HEK293 (cell line): ENCODE data around the gene EME1.

Experiments
- BCL6B ChIP-seq: fragments of 450-650 bp; formaldehyde crosslinking; IDR thresholded peaks from 2 replicates; pipeline ENCODE4 v1.5.1; 2017; ENCODE audit warnings: missing biosample characterization, missing genetic modification characterization
- GFI1B ChIP-seq: fragments of 450-650 bp; formaldehyde crosslinking; IDR thresholded peaks from 2 replicates; pipeline ENCODE4 v1.5.1; 2016; ENCODE audit warnings: missing biosample characterization, missing genetic modification characterization
- GLIS1 ChIP-seq: fragments of 450-650 bp; formaldehyde crosslinking; IDR thresholded peaks from 2 replicates; pipeline ENCODE4 v1.5.1; 2016; ENCODE audit warnings: missing biosample characterization, missing genetic modification characterization
- HOXD13 ChIP-seq: sonication (generic); formaldehyde crosslinking; IDR thresholded peaks from 2 replicates; pipeline ENCODE4 v1.8.0; 2022; ENCODE audit warnings: missing genetic modification reagents, borderline replicate concordance
- RBAK ChIP-seq: fragments of 450-650 bp; formaldehyde crosslinking; IDR thresholded peaks from 2 replicates; pipeline ENCODE4 v1.5.1; 2016; ENCODE audit warnings: missing biosample characterization, missing genetic modification characterization
- REPIN1 ChIP-seq: fragments of 450-650 bp; formaldehyde crosslinking; IDR thresholded peaks from 2 replicates; pipeline ENCODE4 v1.5.1; 2017; ENCODE audit warnings: missing biosample characterization, missing genetic modification characterization, low read depth
- SALL2 ChIP-seq: fragments of 450-650 bp; formaldehyde crosslinking; IDR thresholded peaks from 2 replicates; pipeline ENCODE4 v1.5.0; 2017; ENCODE audit warnings: missing biosample characterization, mild to moderate bottlenecking, missing genetic modification characterization, borderline replicate concordance
- ZBTB21 ChIP-seq: fragments of 450-650 bp; formaldehyde crosslinking; IDR thresholded peaks from 2 replicates; pipeline ENCODE4 v1.5.1; 2017; ENCODE audit warnings: missing biosample characterization, missing genetic modification characterization
- ZBTB7A ChIP-seq: fragments of 450-650 bp; formaldehyde crosslinking; IDR thresholded peaks from 2 replicates; pipeline ENCODE4 v1.5.1; 2016; ENCODE audit warnings: low read depth, missing biosample characterization, missing genetic modification characterization
- ZEB2 ChIP-seq: fragments of 450-650 bp; formaldehyde crosslinking; IDR thresholded peaks from 2 replicates; pipeline ENCODE4 v1.5.1; 2016; ENCODE audit warnings: missing biosample characterization, missing genetic modification characterization
- ZNF157 ChIP-seq: fragments of 450-650 bp; formaldehyde crosslinking; IDR thresholded peaks from 2 replicates; pipeline ENCODE4 v1.5.1; 2016; ENCODE audit warnings: missing biosample characterization, missing genetic modification characterization
- ZNF398 ChIP-seq: fragments of 450-650 bp; formaldehyde crosslinking; IDR thresholded peaks from 2 replicates; pipeline ENCODE4 v1.5.1; 2017; ENCODE audit warnings: missing biosample characterization, missing genetic modification characterization
- ZNF433 ChIP-seq: fragments of 450-650 bp; formaldehyde crosslinking; IDR thresholded peaks from 2 replicates; pipeline ENCODE4 v1.5.1; 2016; ENCODE audit warnings: missing biosample characterization, missing genetic modification characterization, low read depth
- ZNF473 ChIP-seq: fragments of 450-650 bp; formaldehyde crosslinking; IDR thresholded peaks from 2 replicates; pipeline ENCODE4 v1.5.1; 2017; ENCODE audit warnings: missing biosample characterization, missing genetic modification characterization
- ZNF518A ChIP-seq: fragments of 450-650 bp; formaldehyde crosslinking; conservative IDR thresholded peaks from 2 replicates; pipeline ENCODE4 v1.5.1; 2016; ENCODE audit warnings: low read depth, missing biosample characterization, missing genetic modification characterization
- ZNF549 ChIP-seq: fragments of 450-650 bp; IDR thresholded peaks from 2 replicates; pipeline ENCODE4 v1.5.1; 2018; ENCODE audit warnings: missing biosample characterization, missing genetic modification characterization, mild to moderate bottlenecking, inconsistent platforms, moderate library complexity
- ZNF621 ChIP-seq: fragments of 450-650 bp; formaldehyde crosslinking; IDR thresholded peaks from 2 replicates; pipeline ENCODE4 v1.5.1; 2017; ENCODE audit warnings: missing biosample characterization, missing genetic modification characterization
- ZNF658 ChIP-seq: fragments of 450-650 bp; formaldehyde crosslinking; IDR thresholded peaks from 2 replicates; pipeline ENCODE4; 2016; ENCODE audit warnings: missing biosample characterization, missing genetic modification characterization
- ZNF660 ChIP-seq: fragments of 450-650 bp; IDR thresholded peaks from 2 replicates; pipeline ENCODE4 v1.5.1; 2018; ENCODE audit warnings: missing biosample characterization, mild to moderate bottlenecking, missing genetic modification characterization
- ZNF768 ChIP-seq: fragments of 450-650 bp; formaldehyde crosslinking; IDR thresholded peaks from 2 replicates; pipeline ENCODE4 v1.5.1; 2018; ENCODE audit warnings: missing biosample characterization, mild to moderate bottlenecking, missing genetic modification characterization
- ZNF791 ChIP-seq: fragments of 450-650 bp; formaldehyde crosslinking; IDR thresholded peaks from 2 replicates; pipeline ENCODE4 v1.5.1; 2016; ENCODE audit warnings: missing biosample characterization, missing genetic modification characterization
- ZSCAN18 ChIP-seq: fragments of 450-650 bp; formaldehyde crosslinking; IDR thresholded peaks from 2 replicates; pipeline ENCODE4 v1.5.1; 2016; ENCODE audit warnings: missing biosample characterization, missing genetic modification characterization
- TF ChIP-seq, protein P1 (sequence below): fragments of 450-650 bp; formaldehyde crosslinking; IDR thresholded peaks from 2 replicates; pipeline ENCODE4 v1.5.1; 2016; ENCODE audit warnings: missing biosample characterization, missing genetic modification characterization

EME1 gene

DNA sequence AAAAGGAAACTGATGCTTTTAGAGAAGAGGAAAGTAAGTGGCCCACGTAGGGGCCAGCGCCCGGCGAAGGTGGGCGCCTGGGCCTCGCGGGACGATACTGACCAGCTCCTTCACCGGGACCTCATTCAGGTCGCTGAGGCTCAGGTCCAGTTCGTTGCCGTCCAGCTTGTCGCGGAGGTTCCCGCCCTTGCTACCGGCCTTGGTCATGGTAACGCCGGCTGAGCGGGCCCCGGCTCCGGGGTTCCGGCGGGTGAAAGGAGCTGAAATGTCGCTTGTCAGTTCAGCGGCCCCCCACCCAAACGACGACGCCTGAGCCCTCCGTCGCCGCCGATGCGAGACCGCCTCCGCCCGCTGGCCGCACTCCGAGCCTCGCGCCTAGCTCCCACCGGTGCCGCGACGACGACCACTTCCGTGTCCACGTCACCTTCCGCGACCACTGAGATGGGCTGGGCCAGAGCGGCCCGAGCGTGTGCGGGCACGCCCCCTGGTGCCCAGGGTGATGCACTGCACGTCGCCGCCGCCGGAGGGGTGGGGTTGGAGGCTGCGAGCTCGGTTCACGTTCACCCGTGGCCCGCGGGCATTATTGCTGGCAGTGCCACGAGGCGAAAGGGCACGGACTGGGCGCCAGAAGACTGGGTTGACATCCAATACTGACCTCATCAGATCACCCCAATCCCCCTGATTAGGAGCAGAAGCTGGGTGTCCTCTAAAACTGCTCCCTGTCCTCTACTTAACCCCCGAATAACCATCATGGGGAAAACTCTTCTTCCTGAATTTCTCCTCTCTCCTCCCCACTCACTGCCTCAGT is 24.3 kb downstream of the EME1 start, which contains the start of gene LRRC59 (continued):
- TF ChIP-seq ZNF518A (tag by site-specific recombination) (peak; percentile 60; the same call in 1 of the 2 replicates), ZBTB7A (peak; percentile 99), ZNF768 (tag by site-specific recombination) (no peak), ZNF398 (tag by site-specific recombination) (peak; percentile 49; the same call in 1 of the 2 replicates), ZNF658 (tag by site-specific recombination) (peak; percentile 66), ZNF791 (tag by site-specific recombination) (no peak), GFI1B (tag by site-specific recombination) (no peak), ZSCAN18 (tag by site-specific recombination) (peak; percentile 91; the same call in 1 of the 2 replicates), BCL6B (tag by site-specific recombination) (peak; percentile 40; the same call in 1 of the 2 replicates), ZNF549 (tag by site-specific recombination) (no peak), ZNF660 (tag by site-specific recombination) (peak; percentile 95), SALL2 (tag by site-specific recombination) (peak; percentile 92), ZNF157 (tag by site-specific recombination) (0 out of 2 replicates have a peak, but pooled peaks have one; percentile 23), ZBTB21 (tag by site-specific recombination) (peak; percentile 83), RBAK (tag by site-specific recombination) (no peak), ZEB2 (tag by site-specific recombination) (peak; percentile 97), REPIN1 (tag by site-specific recombination) (no peak), GLIS1 (tag by site-specific recombination) (peak; percentile 51; the same call in 1 of the 2 replicates), ZNF433 (no peak), ZNF621 (tag by site-specific recombination) (no peak), HOXD13 (CRISPR knock-in tag) (peak; percentile 68), ZNF473 (tag by site-specific recombination) (no peak)
- TF ChIP-seq, protein P1, sequence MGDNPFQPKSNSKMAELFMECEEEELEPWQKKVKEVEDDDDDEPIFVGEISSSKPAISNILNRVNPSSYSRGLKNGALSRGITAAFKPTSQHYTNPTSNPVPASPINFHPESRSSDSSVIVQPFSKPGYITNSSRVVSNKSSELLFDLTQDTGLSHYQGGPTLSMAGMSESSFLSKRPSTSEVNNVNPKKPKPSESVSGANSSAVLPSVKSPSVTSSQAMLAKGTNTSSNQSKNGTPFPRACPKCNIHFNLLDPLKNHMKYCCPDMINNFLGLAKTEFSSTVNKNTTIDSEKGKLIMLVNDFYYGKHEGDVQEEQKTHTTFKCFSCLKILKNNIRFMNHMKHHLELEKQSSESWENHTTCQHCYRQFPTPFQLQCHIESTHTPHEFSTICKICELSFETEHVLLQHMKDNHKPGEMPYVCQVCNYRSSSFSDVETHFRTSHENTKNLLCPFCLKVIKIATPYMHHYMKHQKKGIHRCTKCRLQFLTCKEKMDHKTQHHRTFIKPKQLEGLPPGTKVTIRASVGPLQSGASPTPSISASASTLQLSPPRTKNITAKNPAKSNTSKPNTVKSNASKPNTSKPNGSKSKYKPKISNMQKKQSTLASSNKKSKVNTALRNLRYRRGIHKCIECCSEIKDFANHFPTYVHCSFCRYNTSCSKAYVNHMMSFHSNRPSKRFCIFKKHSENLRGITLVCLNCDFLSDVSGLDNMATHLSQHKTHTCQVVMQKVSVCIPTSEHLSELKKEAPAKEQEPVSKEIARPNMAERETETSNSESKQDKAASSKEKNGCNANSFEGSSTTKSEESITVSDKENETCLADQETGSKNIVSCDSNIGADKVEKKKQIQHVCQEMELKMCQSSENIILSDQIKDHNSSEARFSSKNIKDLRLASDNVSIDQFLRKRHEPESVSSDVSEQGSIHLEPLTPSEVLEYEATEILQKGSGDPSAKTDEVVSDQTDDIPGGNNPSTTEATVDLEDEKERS (tag by site-specific recombination): no peak
